LNCaP clone FGC (cell line): Measurements from ENCODE around the gene SLC6A12.

Experiments
- DNase-seq: peaks from one replicate; pipeline ENCODE4 v3.0.0-alpha.2; 2011; ENCODE audit warnings: low read depth
- H3K4me3 ChIP-seq: 2 replicates; pipeline ENCODE4 v1.5.1; 2011; ENCODE audit warnings: mild to moderate bottlenecking, low read depth, low read length, control low read depth
- TF ChIP-seq, protein P1 (sequence below): IDR thresholded peaks from 2 replicates; pipeline ENCODE4 v1.5.1; 2012; ENCODE audit warnings: mild to moderate bottlenecking; ENCODE audit not compliant: control insufficient read depth, insufficient read depth; ENCODE audit errors: extremely low read depth

Gene SLC6A12

GRCh38 chr12:215116-215515 is 1.2 kb upstream of the SLC6A12 start:
- no peak for DNase-seq
- no peak overlapping the region for H3K4me3 ChIP-seq
- TF ChIP-seq, protein P1, sequence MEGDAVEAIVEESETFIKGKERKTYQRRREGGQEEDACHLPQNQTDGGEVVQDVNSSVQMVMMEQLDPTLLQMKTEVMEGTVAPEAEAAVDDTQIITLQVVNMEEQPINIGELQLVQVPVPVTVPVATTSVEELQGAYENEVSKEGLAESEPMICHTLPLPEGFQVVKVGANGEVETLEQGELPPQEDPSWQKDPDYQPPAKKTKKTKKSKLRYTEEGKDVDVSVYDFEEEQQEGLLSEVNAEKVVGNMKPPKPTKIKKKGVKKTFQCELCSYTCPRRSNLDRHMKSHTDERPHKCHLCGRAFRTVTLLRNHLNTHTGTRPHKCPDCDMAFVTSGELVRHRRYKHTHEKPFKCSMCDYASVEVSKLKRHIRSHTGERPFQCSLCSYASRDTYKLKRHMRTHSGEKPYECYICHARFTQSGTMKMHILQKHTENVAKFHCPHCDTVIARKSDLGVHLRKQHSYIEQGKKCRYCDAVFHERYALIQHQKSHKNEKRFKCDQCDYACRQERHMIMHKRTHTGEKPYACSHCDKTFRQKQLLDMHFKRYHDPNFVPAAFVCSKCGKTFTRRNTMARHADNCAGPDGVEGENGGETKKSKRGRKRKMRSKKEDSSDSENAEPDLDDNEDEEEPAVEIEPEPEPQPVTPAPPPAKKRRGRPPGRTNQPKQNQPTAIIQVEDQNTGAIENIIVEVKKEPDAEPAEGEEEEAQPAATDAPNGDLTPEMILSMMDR = no peak

DNA sequence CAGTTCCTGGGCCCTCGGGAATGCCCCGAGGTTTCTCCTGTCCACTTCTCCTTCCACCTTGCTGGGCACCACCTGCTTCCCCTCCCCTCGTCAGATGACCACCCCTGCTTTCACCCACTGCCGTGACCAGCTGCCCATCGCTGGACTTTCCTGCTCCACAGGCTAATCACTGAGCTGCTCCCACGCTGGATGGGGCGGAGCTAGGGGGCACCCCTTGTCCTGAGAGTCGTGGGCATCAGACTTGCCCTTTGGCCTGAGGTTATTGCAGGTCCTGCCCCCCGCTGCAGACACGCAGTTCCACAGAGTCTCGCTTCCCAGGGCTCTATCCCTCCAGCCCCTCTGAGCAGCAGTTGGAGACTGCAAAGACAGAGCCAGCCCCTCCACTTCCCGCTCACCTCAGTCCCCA is 427 bp downstream of the SLC6A12 start:
- no peak for DNase-seq
- no peak overlapping the region for H3K4me3 ChIP-seq
- TF ChIP-seq, protein P1 = no peak

DNA sequence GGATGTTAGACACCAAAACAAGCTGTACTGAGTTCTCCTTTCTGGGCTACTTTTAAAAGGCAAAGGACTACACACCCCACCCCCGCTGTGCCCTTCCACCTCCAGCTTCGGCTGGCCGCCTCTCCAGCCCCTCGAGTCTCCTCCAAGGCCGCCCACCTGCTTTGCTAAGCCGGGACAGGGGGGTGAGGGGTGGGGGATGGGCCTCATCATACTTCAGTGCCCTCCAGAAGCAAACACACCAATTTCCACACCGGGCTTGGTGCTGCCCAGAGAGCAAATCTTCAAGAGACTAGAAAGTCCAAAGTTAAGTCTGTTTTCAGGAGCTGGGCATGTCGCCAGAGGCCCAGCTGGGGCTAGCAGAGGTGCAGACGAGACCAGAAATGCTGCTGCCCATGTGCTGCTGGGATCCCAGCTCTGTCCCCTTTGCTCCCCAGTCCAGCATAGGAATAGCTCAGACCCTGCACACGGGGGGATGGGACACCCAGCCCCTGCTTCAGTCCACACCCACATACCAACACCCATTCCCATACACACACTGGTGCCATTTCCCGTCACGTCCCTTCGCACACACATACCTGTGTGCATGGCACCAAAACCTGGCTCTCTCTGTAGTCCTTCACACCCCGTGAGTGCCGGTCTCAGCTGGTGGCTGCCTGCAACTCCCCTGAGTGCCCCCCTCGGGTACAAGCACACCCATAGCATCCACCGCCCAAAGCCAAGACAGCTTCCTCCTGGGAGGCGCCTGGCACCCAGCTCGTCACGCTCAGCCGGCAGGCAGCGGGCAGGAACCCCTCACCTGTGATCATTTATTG is 1.0 kb downstream of the SLC6A12 start:
- no peak overlapping the region for H3K4me3 ChIP-seq
- DNase-seq = no peak
- TF ChIP-seq, protein P1 = no peak

- no peak overlapping the region for H3K4me3 ChIP-seq
- TF ChIP-seq, protein P1 = no peak
- no peak for DNase-seq
Observed at GRCh38 chr12:212415-212714, 1.6 kb downstream of the SLC6A12 start.

DNA sequence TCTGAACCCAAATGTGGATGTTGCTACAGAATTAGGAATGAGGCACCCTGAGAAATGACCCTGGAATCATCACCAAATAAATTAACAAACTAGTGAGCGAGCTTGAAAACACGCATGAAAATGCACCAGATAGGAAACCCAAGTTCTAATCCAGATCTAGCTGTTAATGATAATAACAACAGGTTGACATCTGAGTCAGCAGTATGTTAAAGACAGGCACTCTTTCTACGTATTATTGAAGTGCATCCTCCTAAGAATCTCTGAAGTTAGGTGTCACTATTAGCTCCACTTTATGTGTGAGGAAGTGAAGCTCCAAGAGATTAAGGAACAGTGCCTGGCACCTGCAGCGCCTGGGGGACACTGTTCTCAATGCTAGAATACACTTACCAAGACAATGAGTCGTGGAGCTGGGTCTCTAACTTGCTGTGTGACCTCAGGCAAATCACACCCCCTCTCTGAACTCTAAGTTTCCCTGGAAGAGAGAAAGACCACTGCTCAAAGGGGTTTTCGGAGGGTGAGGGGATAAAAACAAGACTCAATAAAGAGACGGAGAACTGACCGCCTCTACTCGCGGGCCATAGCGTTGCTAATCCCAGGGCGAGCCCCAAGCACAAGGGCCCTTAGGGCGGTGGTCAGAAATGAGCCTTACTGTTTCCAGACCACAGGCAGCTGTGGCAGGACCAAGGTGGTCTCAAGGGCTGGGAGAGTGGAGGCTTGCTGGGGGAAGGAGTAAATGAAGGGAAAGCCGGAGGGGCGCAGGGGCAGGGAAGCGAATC is 2.1 kb downstream of the SLC6A12 start:
- TF ChIP-seq, protein P1 = no peak
- DNase-seq = no peak
- H3K4me3 ChIP-seq = no peak overlapping the region

- TF ChIP-seq, protein P1 = no peak
- DNase-seq = no peak
- no peak overlapping the region for H3K4me3 ChIP-seq
Observed at GRCh38 chr12:211142-211465, 2.9 kb downstream of the SLC6A12 start.
